Adrenal gland (tissue), 12 donors: Measurements from ENCODE around the gene ANKFN1. TPM values are rescaled to one million over a fixed set of nuclear protein-coding genes. Genes with fewer than 3 reads are reported as not detected.

Experiments
- DNase-seq, 7 donors: peaks; one replicate each; pipeline ENCODE4 v3.0.0-alpha.2; 2019 to 2020
- H3K27ac ChIP-seq, 5 donors: fragments of 200-600 bp; sonication (generic) in 4 of 5; 1 replicate in 3 of 5; 2 replicates in 2 of 5; pipeline versions ENCODE4 v1.5.1 to v1.8.0; 2016 to 2020; ENCODE audit warnings: mild to moderate bottlenecking in 1 of 5
- H3K27me3 ChIP-seq: fragments of 200-600 bp; 2 replicates; pipeline ENCODE4 v1.8.0; 2021
- H3K36me3 ChIP-seq, 2 donors: fragments of 200-600 bp; replicated peaks in 1 of 2; 1 replicate in 1 of 2; 2 replicates in 1 of 2; pipeline versions ENCODE4 v1.5.1 to v1.8.0; 2018 to 2022
- H3K4me1 ChIP-seq, 2 donors: fragments of 200-600 bp; replicated peaks in 1 of 2; 1 replicate in 1 of 2; 2 replicates in 1 of 2; pipeline versions ENCODE4 v1.5.1 to v1.8.0; 2018 to 2021
- H3K4me3 ChIP-seq, 4 donors: fragments of 200-600 bp; sonication (generic) in 3 of 4; one replicate each; pipeline ENCODE4 v1.5.1; 2016 to 2018
- H3K9me3 ChIP-seq, 3 donors: fragments of 200-600 bp; sonication (generic) in 1 of 3; replicated peaks in 1 of 3; 1 replicate in 2 of 3; 2 replicates in 1 of 3; pipeline versions ENCODE4 v1.5.1 to v1.8.0; 2016 to 2021
- POLR2A ChIP-seq, 2 donors: fragments of 450-650 bp; IDR thresholded peaks; one replicate each; pipeline ENCODE4 v1.6.1; 2017; ENCODE audit warnings: antibody characterized with exemption in 2 of 2, mild to moderate bottlenecking in 2 of 2, moderate library complexity in 1 of 2
- WGBS, 4 donors: extraction: QIAGEN DNeasy Blood & Tissue Kit in 2 of 4; methylation state at CpG; one replicate each; pipeline versions ENCODE4 v1.1.5 to v1.1.7; 2013 to 2017; 5-methylcytosine and 5-hydroxymethylcytosine counted together
- intact Hi-C, 2 donors: fragments of 100-400 bp; cut with DNase I; formaldehyde crosslinking; loops; one replicate each; pipeline versions ENCODE4 v1.14.1 to v1.15.0; 2022 to 2023
- polyA plus RNA-seq, 3 donors: library from polyadenylated mRNA; stranded (reverse); fragments of 200-250 nt in 2 of 3; fragments of 350-450 nt in 1 of 3; fragmentation: Illumina TruSeq in 1 of 3; extraction: RNeasy Lipid Tissue Mini Kit (QIAGEN cat#74804) in 1 of 3; gene quantifications; one replicate each; pipeline ENCODE4 v1.2.3, GENCODE V29; 2013 to 2014
- total RNA-seq, 9 donors: library from RNA; depleted of rRNA in 4 of 9; stranded (reverse); fragments of >200 nt in 4 of 9; fragments of 120-200 nt in 1 of 9; fragmentation: NEBNext Ultra II Directional in 1 of 9; extraction: Animal tissue kit (Norgen Biotek cat#: 25700) in 1 of 9; gene quantifications; one replicate each; pipeline versions ENCODE4 v1.1.0 to v1.2.4, GENCODE V29; 2013 to 2023
- TF ChIP-seq, protein P1 (sequence below), 6 experiments: fragments of 450-650 bp in 4 of 6; fragments of 200-600 bp in 2 of 6; sonication (generic) in 1 of 6; IDR thresholded peaks; 1 replicate in 5 of 6; 2 replicates in 1 of 6; pipeline versions ENCODE4 v1.5.1 to v1.8.0; 2016 to 2021; ENCODE audit warnings: antibody characterized with exemption in 6 of 6, mild to moderate bottlenecking in 2 of 6, moderate library complexity in 1 of 6
- donor health status: healthy with polysubstance abuse.
- donor health status: Bipolar disorder and iron deficiency.
- donor health status: DM: yes; HTN: yes; CAD: no.
- donor health status: DM: no; HTN: no; CAD: no.
- donor health status: DM: no; HTN: no; CAD: no.
- donor health status: DM: yes; HTN: yes; CAD: no.

ANKFN1 gene
- total and polyA plus RNA-seq, 12 donors: 0.18 to 1.6 (median 0.41) TPM; not detected in 5

DNA sequence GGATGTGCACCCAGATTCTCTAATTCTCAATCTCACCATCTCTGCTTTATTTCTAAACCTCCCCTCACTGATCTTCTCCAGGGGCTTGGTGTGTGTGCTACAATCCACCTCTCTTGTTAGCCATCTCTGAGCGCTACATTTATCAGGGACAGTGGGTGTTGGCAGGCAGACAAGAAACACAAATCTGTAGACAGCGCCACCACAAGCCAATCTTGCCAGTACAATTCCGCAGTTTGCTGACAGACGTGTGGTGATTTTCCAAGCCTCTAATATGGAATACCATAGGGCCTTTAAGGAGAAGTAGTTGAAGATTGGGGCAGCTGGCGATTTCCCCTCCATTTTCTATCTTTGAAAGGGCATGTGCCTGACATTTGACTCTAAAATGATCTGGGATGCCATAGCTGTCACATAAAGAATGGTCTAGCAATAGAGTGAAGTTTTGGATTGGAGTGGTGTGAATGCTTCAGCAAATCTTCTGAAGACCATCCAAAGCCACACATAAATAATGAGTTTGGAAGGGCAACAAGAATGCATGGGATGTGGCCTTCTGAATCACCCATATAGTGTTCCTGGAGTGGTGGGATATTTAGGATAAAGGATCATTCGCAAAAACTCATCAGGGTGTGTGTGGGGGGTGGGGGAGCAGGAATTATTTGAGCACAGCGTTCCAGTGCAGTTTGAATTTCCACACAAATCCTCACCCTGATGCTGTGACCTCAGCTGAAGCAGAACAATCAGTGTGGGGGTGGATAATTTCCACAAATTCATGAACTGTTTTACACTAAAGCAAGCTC, 12.0 kb upstream of the ANKFN1 start:
- no peaks in the 10 kb centered on the region for H3K36me3 ChIP-seq
- no peaks in the 10 kb centered on the region for H3K4me1 ChIP-seq
- no peak for DNase-seq
- WGBS, 4 donors: 60 to 79% (median 70%) methylated on average over 7 of the region's 7 CpGs
- intact Hi-C loops: no loop called here
- no peaks in the 10 kb centered on the region for H3K27me3 ChIP-seq
- H3K9me3 ChIP-seq: no peaks in the 10 kb centered on the region
- H3K27ac ChIP-seq: no peak overlapping the region
- no peak overlapping the region for H3K4me3 ChIP-seq
- TF ChIP-seq POLR2A (IDR thresholded peaks at IDR 0.05): no peak
- TF ChIP-seq, protein P1, sequence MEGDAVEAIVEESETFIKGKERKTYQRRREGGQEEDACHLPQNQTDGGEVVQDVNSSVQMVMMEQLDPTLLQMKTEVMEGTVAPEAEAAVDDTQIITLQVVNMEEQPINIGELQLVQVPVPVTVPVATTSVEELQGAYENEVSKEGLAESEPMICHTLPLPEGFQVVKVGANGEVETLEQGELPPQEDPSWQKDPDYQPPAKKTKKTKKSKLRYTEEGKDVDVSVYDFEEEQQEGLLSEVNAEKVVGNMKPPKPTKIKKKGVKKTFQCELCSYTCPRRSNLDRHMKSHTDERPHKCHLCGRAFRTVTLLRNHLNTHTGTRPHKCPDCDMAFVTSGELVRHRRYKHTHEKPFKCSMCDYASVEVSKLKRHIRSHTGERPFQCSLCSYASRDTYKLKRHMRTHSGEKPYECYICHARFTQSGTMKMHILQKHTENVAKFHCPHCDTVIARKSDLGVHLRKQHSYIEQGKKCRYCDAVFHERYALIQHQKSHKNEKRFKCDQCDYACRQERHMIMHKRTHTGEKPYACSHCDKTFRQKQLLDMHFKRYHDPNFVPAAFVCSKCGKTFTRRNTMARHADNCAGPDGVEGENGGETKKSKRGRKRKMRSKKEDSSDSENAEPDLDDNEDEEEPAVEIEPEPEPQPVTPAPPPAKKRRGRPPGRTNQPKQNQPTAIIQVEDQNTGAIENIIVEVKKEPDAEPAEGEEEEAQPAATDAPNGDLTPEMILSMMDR (IDR thresholded peaks at IDR 0.05): no peak

DNA sequence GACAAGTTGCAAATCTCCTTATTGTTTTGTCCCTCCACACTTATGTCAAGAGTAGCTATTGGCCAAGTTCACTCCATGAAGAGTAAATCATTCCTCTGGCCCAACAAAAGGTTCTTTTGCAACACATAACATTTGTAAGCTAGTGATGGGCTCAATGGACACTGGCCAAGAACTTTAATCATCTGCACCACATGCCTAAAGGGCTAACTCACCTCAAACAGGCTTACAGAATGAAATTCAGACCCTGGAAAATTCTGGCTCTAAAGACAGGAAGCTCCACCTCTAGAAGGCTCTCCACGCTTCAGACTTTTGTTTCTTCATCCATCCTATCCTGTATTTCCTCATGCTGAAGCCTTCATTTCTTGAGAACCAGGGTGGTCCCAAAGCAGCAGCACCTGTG, 10.9 kb upstream of the ANKFN1 start:
- H3K27me3 ChIP-seq: no peaks in the 10 kb centered on the region
- WGBS, 4 donors: 65 to 100% (median 83%) methylated on average over 1 of the region's 1 CpG
- DNase-seq: no peak
- H3K4me1 ChIP-seq: no peaks in the 10 kb centered on the region
- H3K27ac ChIP-seq: no peak overlapping the region
- no peaks in the 10 kb centered on the region for H3K9me3 ChIP-seq
- H3K4me3 ChIP-seq: no peak overlapping the region
- no peaks in the 10 kb centered on the region for H3K36me3 ChIP-seq
- no peak for TF ChIP-seq POLR2A (IDR thresholded peaks at IDR 0.05)
- intact Hi-C loops: no loop called here

DNA sequence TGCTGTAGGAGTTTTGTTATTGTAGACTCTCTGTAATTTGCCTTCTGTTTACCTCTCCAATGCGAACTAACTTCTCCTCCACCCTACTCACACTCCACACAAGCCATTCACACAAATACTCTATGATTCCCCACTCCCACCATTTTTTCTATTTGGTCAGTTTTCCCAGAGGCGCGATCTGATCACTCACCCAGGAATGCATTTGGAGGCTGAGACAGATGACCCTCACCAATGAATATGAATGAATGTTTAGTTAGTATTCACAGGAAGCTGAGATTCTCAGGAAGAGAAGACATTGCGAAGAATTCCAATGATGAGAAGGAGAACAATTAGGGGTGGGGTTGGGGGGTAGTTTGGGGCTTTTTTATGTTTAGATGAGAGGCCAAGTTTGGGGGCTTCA, 10.5 kb upstream of the ANKFN1 start:
- no peak for DNase-seq
- Histone ChIP-seq H3K27me3 (no peaks in the 10 kb centered on the region), H3K9me3 (no peaks in the 10 kb centered on the region), H3K4me3 (no peak overlapping the region), H3K27ac (no peak overlapping the region), H3K36me3 (no peaks in the 10 kb centered on the region), H3K4me1 (no peaks in the 10 kb centered on the region)
- WGBS, 4 donors: 77 to 96% (median 89%) methylated on average over 4 of the region's 4 CpGs
- TF ChIP-seq POLR2A (IDR thresholded peaks at IDR 0.05): no peak
- TF ChIP-seq, protein P1 (IDR thresholded peaks at IDR 0.05): no peak
- intact Hi-C loops: no loop called here

DNA sequence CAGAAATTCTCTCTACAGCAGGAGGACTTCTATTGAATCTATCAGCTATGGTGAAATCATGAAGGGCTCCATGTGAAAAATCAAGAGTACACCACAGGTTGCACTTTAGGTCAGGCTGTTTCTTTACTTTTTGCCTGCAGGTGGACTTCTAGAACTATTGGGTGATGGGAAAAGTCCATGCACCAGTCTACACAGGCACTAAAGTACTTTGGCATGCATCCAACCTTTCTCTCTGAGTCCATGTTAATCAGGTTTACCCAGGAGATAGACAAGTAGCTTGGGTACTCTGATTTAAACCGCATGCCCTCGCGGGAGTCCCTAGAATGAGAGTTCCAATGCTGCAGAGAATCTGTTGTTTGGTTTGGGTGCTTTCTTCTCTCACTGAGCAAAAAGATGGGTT, 9.1 kb upstream of the ANKFN1 start:
- Histone ChIP-seq H3K9me3 (no peaks in the 10 kb centered on the region), H3K4me1 (no peaks in the 10 kb centered on the region), H3K4me3 (no peak overlapping the region), H3K27ac (no peak overlapping the region), H3K36me3 (no peaks in the 10 kb centered on the region), H3K27me3 (no peaks in the 10 kb centered on the region)
- intact Hi-C loops: no loop called here
- TF ChIP-seq, protein P1 (IDR thresholded peaks at IDR 0.05): no peak
- no peak for TF ChIP-seq POLR2A (IDR thresholded peaks at IDR 0.05)
- WGBS, 4 donors: 83 to 94% (median 87%) methylated on average over 3 of the region's 3 CpGs
- DNase-seq: no peak

DNA sequence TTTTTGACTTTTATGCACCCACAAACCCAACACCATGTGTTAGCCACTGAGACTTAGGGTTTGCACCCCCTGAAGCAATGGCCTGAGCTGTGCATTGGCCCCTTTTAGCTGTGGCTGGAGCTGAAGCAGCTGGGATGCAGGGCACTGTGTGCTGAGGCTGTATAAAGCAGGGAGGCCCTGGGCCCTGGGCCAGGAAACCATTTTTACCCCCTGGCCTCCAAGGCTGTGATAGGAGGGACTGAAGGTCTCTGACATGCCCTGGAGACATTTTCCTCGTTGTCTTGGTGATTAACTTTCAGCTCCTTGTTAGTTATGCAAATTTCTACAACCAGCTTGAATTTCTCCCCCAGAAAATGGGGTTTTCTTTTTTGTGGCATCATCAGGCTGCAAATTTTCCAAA, 6.7 kb upstream of the ANKFN1 start:
- no peaks in the 10 kb centered on the region for H3K4me1 ChIP-seq
- no peak overlapping the region for H3K4me3 ChIP-seq
- TF ChIP-seq POLR2A (IDR thresholded peaks at IDR 0.05): no peak
- H3K27me3 ChIP-seq: no peaks in the 10 kb centered on the region
- H3K9me3 ChIP-seq: no peaks in the 10 kb centered on the region
- WGBS, 4 donors: 38 to 56% (median 43%) methylated on average over 1 of the region's 1 CpG
- no peaks in the 10 kb centered on the region for H3K36me3 ChIP-seq
- intact Hi-C loops: no loop called here
- DNase-seq: no peak
- H3K27ac ChIP-seq: no peak overlapping the region
